ENCODE results near the gene TP53I11.

The TP53I11 gene, protein sequence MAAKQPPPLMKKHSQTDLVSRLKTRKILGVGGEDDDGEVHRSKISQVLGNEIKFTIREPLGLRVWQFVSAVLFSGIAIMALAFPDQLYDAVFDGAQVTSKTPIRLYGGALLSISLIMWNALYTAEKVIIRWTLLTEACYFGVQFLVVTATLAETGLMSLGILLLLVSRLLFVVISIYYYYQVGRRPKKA

DNA sequence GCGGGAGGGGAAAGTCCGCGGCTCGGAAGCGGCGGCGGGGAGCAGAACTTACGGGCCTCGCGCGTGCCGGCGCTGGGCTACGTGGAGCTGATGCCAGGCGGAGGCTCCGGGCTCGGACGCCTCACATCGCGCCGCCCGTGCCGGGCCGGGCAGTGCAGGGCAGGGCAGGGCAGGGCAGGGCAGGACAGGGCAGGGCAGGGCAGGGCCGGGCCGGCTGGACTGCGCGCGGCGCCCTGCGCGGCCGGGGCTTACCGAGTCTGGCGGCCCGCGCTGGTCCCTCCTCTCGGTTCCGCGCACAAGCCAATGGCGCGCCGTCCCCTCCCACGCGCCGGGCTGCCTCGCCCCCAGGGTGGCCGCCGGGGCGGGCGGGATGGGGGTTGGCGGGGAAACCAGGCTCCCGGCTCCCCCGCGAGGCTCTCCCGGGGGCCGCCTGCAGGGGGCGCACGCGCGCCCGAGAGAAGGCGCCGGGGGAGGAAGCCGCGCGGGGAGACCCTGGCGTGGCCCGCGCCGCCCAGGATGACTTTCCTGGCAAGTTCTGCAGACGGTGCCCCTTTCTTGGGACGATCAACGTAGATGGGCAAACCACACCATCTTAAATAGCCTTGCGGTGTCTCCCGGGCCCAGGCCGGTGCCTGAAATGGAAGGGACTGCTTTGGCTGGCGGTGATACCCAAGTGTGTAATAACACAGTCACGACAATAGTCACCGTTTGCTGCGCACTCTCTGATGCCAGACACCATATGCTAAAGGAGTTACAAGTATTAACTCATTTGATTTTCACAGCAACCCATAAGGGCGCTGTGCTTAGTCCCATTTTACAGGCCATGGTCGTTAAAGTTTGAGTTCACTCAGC is at the start of gene TP53I11:
Gene TP53I11, minus strand, starts transcription at position 259 of the 852 bp plus-strand sequence. CDS start 12,548 bp downstream, outside the sequence.
- Mint-ChIP-seq H3K27me3 (ENCODE audit: low read depth, poor library complexity) (peaks cover 5% of the 10 kb centered on the region), H3K36me3 (ENCODE audit: low read depth) (no peaks in the 10 kb centered on the region), H3K4me1 (peaks cover 75% of the 10 kb centered on the region), H3K27ac (no peak within 1 kb of the TSS), H3K4me3 (peak within 1 kb of the TSS; percentile 83), H3K9me3 (no peaks in the 10 kb centered on the region)
- TF ChIP-seq, protein P1, sequence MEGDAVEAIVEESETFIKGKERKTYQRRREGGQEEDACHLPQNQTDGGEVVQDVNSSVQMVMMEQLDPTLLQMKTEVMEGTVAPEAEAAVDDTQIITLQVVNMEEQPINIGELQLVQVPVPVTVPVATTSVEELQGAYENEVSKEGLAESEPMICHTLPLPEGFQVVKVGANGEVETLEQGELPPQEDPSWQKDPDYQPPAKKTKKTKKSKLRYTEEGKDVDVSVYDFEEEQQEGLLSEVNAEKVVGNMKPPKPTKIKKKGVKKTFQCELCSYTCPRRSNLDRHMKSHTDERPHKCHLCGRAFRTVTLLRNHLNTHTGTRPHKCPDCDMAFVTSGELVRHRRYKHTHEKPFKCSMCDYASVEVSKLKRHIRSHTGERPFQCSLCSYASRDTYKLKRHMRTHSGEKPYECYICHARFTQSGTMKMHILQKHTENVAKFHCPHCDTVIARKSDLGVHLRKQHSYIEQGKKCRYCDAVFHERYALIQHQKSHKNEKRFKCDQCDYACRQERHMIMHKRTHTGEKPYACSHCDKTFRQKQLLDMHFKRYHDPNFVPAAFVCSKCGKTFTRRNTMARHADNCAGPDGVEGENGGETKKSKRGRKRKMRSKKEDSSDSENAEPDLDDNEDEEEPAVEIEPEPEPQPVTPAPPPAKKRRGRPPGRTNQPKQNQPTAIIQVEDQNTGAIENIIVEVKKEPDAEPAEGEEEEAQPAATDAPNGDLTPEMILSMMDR (IDR thresholded peaks at IDR 0.05): peak; percentile 61
- DNase-seq: peak; percentile 83

- Mint-ChIP-seq H3K27me3 (ENCODE audit: low read depth, poor library complexity) (peaks cover 11% of the 10 kb centered on the region), H3K27ac (no peak overlapping the region), H3K36me3 (ENCODE audit: low read depth) (no peaks in the 10 kb centered on the region), H3K4me1 (peaks cover 7% of the 10 kb centered on the region), H3K9me3 (no peaks in the 10 kb centered on the region), H3K4me3 (no peak overlapping the region)
- no peak for DNase-seq
- TF ChIP-seq, protein P1 (IDR thresholded peaks at IDR 0.05): no peak
Observed at GRCh38 chr11:44999068-44999467, 48.4 kb upstream of the TP53I11 start.

- H3K27me3 Mint-ChIP-seq (ENCODE audit: low read depth, poor library complexity): peaks cover 11% of the 10 kb centered on the region
- no peaks in the 10 kb centered on the region for H3K36me3 Mint-ChIP-seq (ENCODE audit: low read depth)
- no peaks in the 10 kb centered on the region for H3K9me3 Mint-ChIP-seq
- TF ChIP-seq, protein P1 (IDR thresholded peaks at IDR 0.05): no peak
- H3K4me1 Mint-ChIP-seq: peaks cover 7% of the 10 kb centered on the region
- H3K27ac Mint-ChIP-seq: no peak overlapping the region
- no peak for DNase-seq
- no peak overlapping the region for H3K4me3 Mint-ChIP-seq
Observed at GRCh38 chr11:44998051-44998450, 47.4 kb upstream of the TP53I11 start.

GRCh38 chr11:44997566-44997965 is 46.9 kb upstream of the TP53I11 start:
- peaks cover 11% of the 10 kb centered on the region for H3K27me3 Mint-ChIP-seq (ENCODE audit: low read depth, poor library complexity)
- TF ChIP-seq, protein P1 (IDR thresholded peaks at IDR 0.05): no peak
- DNase-seq: no peak

DNA sequence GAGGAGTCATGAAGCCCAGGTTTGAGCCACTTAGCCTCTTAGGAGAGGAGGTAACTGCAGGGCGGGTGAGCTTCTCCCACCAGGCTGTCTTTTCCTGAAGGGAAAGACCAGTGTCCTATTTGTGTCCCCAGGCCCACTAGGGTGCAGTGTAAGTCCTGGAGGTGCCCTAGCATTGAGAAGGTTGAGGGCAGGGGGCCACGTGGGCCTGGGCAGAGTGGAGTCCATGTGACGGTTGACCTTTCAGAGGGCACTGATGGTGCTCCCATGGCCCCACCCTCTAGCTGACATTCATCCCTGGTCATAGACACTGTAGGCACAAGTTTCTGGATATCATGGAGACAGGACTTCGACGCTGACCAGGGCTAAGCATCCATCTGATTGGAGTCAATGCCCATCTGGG is 44.1 kb upstream of the TP53I11 start:
- peaks cover 8% of the 10 kb centered on the region for H3K4me1 Mint-ChIP-seq
- no peak overlapping the region for H3K4me3 Mint-ChIP-seq
- no peaks in the 10 kb centered on the region for H3K36me3 Mint-ChIP-seq (ENCODE audit: low read depth)
- DNase-seq: no peak
- H3K27me3 Mint-ChIP-seq (ENCODE audit: low read depth, poor library complexity): peaks cover 6% of the 10 kb centered on the region
- no peaks in the 10 kb centered on the region for H3K9me3 Mint-ChIP-seq
- no peak overlapping the region for H3K27ac Mint-ChIP-seq
- TF ChIP-seq, protein P1 (IDR thresholded peaks at IDR 0.05): no peak

More at GRCh38 chr11:44997566-44997965, 46.9 kb upstream of the TP53I11 start:
- H3K4me1 Mint-ChIP-seq: peaks cover 7% of the 10 kb centered on the region
- H3K36me3 Mint-ChIP-seq (ENCODE audit: low read depth): no peaks in the 10 kb centered on the region
- no peak overlapping the region for H3K4me3 Mint-ChIP-seq
- H3K9me3 Mint-ChIP-seq: no peaks in the 10 kb centered on the region
- no peak overlapping the region for H3K27ac Mint-ChIP-seq

Measured in nephron progenitor cell (in vitro differentiated cells).